Stromal cell of bone marrow (primary cell): ENCODE data around the gene CAMKK2.
"Not testable (repeated sequence)": the region's sequence is repeated elsewhere in the genome, so short reads cannot be mapped to it uniquely, and the experiment has no call there.

ENCODE experiments used
- DNase-seq: peaks from one replicate; pipeline ENCODE4 v3.0.0-alpha.2; 2012; ENCODE audit warnings: low read depth

Gene CAMKK2

GRCh38 chr12:121296618-121297434, at the start of gene CAMKK2:
Gene CAMKK2, minus strand, starts transcription at chr12:121296709. Its CDS starts 22,183 bp downstream, at chr12:121274526.
- peak; percentile 73 for DNase-seq

- DNase-seq = no peak
These were observed 48.8 kb upstream of the CAMKK2 start for GRCh38 chr12:121345151-121345815.

DNA sequence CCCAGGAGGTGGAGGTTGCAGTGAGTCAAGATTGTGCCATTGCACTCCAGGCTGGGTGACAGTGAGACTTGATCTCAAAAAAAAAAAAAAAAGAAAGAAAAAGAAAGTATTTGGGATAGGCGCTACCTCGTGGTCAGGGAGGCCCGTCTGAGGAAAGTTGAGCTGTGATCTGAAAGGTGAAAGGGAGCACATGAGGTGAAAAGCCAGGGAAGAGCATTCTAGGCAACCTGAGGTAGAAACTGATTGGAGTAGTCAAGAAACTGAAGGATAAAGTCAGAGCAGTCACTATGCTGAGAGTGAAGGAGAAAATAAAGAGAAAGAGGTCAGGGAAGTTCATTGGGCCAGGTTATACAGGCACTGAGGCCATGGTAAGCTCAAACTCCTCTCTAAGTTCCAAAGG, 48.0 kb upstream of the CAMKK2 start:
- no peak for DNase-seq

GRCh38 chr12:121337416-121337815, 40.9 kb upstream of the CAMKK2 start:
- no peak for DNase-seq

- DNase-seq = peak; percentile 59
These were observed 38.2 kb upstream of the CAMKK2 start for GRCh38 chr12:121334513-121335343.

- DNase-seq = no peak
These were observed 37.2 kb upstream of the CAMKK2 start for GRCh38 chr12:121333747-121334146.

DNA sequence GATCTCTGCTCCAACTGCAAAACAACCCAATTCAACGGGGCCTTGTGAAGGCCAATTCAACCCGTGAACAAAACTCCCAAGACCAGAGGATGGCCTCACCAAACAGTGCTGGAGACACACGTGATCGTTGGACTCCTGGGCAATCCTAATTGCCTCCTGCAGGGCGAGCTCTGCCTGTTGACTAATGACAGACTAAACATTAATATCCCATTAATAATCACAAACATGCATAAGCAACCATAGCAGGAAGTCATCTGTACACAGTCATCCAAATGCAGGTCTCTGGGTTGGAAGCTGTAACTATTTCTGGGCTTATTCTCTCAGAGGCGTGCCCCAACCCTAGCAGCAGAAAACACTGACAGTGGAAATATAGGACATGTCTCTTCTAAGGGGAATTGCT, 34.7 kb upstream of the CAMKK2 start:
- no peak for DNase-seq

DNA sequence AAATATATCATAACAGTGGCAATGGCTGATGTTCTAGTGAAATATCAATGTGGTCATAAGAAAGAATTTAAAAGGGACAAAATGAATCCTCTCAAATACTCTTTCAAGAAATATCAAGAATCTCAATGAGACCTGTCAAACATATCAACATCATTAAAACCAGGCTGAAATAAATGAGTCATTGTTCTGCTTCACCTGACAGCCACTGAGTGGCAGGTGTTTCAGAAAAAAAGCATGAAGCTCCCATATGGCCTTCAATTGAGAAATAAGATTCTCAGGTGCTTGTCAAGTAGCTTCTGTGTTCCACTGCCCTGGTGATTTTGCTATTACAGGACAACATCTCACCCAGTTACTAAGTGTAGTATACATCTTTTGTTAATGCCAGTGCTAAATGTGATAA, 34.2 kb upstream of the CAMKK2 start:
- no peak for DNase-seq

- DNase-seq = no peak
These were observed 33.7 kb upstream of the CAMKK2 start for GRCh38 chr12:121330195-121330594.

GRCh38 chr12:121328620-121329019, 32.1 kb upstream of the CAMKK2 start:
- DNase-seq = no peak

GRCh38 chr12:121326996-121327674, 30.6 kb upstream of the CAMKK2 start:
- DNase-seq = no peak

GRCh38 chr12:121325922-121326396, 29.4 kb upstream of the CAMKK2 start:
- DNase-seq = no peak

DNA sequence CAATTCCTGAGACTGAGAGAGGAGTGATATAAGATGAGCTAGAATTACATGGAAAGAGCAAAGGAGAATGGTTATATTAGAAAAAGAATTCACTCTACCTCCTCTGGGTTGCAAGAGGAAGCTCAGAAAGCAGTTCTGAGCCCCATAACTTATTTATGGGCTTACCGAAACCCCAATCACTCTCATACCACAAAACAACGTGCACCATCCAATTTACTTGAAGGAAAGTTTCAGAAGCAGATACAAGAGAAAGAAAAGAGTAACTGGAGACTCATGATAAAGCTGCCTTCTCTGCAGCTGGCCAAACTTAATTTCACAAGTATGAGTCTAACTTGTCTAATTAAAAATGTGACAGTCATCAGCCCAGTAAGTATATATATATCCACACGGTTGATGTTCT, 27.4 kb upstream of the CAMKK2 start:
- DNase-seq = no peak

- DNase-seq = no peak
These were observed 21.6 kb upstream of the CAMKK2 start for GRCh38 chr12:121318121-121318520.

- no peak for DNase-seq
These were observed 17.9 kb upstream of the CAMKK2 start for GRCh38 chr12:121314431-121314830.

- DNase-seq = not testable (repeated sequence)
These were observed 13.7 kb upstream of the CAMKK2 start for GRCh38 chr12:121310231-121310630.

GRCh38 chr12:121307397-121307796, 10.9 kb upstream of the CAMKK2 start:
- DNase-seq = not testable (repeated sequence)

DNA sequence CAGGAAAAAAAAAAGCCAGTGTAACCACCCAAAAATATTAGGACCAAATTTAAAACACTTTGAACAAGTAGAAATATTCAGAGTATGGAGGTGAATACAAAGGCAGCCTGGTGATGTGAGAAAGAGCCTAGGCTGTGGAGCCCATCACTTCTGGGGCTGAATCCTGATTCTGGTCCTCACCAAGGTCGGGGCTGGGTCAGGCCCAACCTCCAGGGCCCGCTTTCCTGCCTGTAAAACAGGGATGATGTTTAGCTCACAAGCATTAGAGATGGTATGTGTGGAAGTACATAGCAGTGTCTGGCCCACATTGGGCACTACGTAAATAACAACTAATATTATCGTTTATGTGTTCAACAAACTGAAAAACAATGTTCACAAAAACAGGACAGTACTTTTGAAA, 7.8 kb upstream of the CAMKK2 start:
- no peak for DNase-seq

- DNase-seq = no peak
These were observed 5.4 kb upstream of the CAMKK2 start for GRCh38 chr12:121301876-121302275.

DNA sequence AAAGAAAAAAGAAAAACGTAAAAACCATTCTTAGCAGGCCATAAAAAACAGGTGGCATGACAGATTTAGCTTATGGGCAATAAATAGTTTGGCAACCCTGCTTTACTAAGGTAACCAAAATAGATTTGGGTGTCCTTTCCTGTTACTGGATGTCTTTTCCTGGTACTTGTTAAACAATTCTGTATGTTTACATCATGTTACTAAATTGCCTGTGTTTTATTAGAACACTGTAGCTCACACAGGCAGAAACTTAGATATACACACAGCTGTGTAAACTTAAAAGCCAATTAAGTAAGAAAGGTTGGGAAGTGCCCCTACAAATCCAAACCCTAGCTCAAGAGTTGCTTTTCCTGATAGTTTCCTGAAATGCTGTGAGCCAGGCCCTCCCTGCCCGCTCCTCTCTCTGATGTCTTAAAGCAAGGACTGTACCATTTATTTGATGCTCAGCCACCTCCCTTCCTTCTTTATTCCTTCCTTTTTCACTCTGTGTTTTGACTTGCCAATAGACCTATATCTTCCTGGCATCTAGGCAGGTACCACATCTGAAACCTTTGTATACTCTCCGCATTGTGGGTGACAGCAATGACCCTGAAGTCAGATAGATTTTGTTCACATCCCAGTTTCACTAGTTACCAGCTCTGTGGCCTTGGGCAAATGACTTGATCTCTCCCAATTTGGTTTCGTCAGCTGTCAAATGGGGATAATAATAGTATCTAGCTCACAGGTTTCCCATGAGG, 3.7 kb upstream of the CAMKK2 start:
- DNase-seq = no peak

- DNase-seq = no peak
These were observed 3.2 kb upstream of the CAMKK2 start for GRCh38 chr12:121299662-121300061.
